ENCODE data around the gene AIP.

- TF ChIP-seq POLR2A (IDR thresholded peaks at IDR 0.05; ENCODE audit: low read depth, low read length), result no peak
- no peak for TF ChIP-seq TAF1 (IDR thresholded peaks at IDR 0.05; ENCODE audit: low read depth, low read length)
- TF ChIP-seq POLR2AphosphoS5 (IDR thresholded peaks at IDR 0.05; ENCODE audit: low read depth, low read length), result no peak
- no peak for TF ChIP-seq SPI1 (IDR thresholded peaks at IDR 0.05; ENCODE audit: low read depth, low read length)
Measured at GRCh38 chr11:67538823-67539505, 56.1 kb downstream of the AIP start.
